Astrocyte of the spinal cord (primary cell): ENCODE data around the gene BRIP1.

Experiments
- DNase-seq: peaks from one replicate; pipeline ENCODE4 v3.0.0; 2011; ENCODE audit warnings: low read depth, low spot score
- H3K4me3 ChIP-seq: 2 replicates; pipeline ENCODE4 v1.5.1; 2011; ENCODE audit warnings: low read depth, mild to moderate bottlenecking, low read length, moderate library complexity
- CTCF ChIP-seq: IDR thresholded peaks from 2 replicates; pipeline ENCODE4 v1.5.1; 2012; ENCODE audit warnings: low read depth, mild to moderate bottlenecking, low read length, inconsistent platforms
- in situ Hi-C: cut with HindIII; loops from 2 replicates; pipeline ENCODE4 v1.10.0; 2017; ENCODE audit warnings: low sequenced_read_pairs

The BRIP1 gene

GRCh38 chr17:61662186-61662585 lies 201.1 kb downstream of the BRIP1 start:
- no peak overlapping the region for H3K4me3 ChIP-seq
- DNase-seq = no peak
- no peak for TF ChIP-seq CTCF
- in situ Hi-C loops = no loop called here

- no peak for DNase-seq
- H3K4me3 ChIP-seq = no peak overlapping the region
- TF ChIP-seq CTCF = no peak
- in situ Hi-C loops = no loop called here
Measured at GRCh38 chr17:61660746-61661485, 202.4 kb downstream of the BRIP1 start.

- no peak for TF ChIP-seq CTCF
- no peak for DNase-seq
- no peak overlapping the region for H3K4me3 ChIP-seq
- in situ Hi-C loops = no loop called here
Measured at GRCh38 chr17:61659437-61659836, 203.9 kb downstream of the BRIP1 start.

GRCh38 chr17:61658183-61658582 lies 205.1 kb downstream of the BRIP1 start:
- in situ Hi-C loops = no loop called here
- TF ChIP-seq CTCF = no peak
- H3K4me3 ChIP-seq = no peak overlapping the region
- no peak for DNase-seq

- no peak overlapping the region for H3K4me3 ChIP-seq
- in situ Hi-C loops = no loop called here
- no peak for TF ChIP-seq CTCF
- no peak for DNase-seq
Measured at GRCh38 chr17:61657338-61657737, 206.0 kb downstream of the BRIP1 start.

- in situ Hi-C loops = no loop called here
- no peak overlapping the region for H3K4me3 ChIP-seq
- DNase-seq = no peak
- TF ChIP-seq CTCF = no peak
Measured at GRCh38 chr17:61656721-61657217, 206.6 kb downstream of the BRIP1 start.

GRCh38 chr17:61650749-61651148 lies 212.6 kb downstream of the BRIP1 start:
- DNase-seq = no peak
- no peak overlapping the region for H3K4me3 ChIP-seq
- in situ Hi-C loops = no loop called here
- TF ChIP-seq CTCF = no peak
